Thoracic aorta (tissue), 2 donors: ENCODE data around the gene TTLL4. TPM values are rescaled to one million over a fixed set of nuclear protein-coding genes. Genes with fewer than 3 reads are reported as not detected.
"Not testable (repeated sequence)": the region's sequence is repeated elsewhere in the genome, so short reads cannot be mapped to it uniquely, and the experiment has no call there.

Experiments used
- ATAC-seq: fragments of 150-250 bp; one replicate; pipeline ENCODE4 v1.8.0; 2017; ENCODE audit warnings: low read depth; ENCODE audit not compliant: insufficient number of reproducible peaks, low FRiP score
- DNase-seq: peaks from one replicate; pipeline ENCODE4 v3.0.0-alpha.2; 2020; ENCODE audit warnings: low spot score
- H3K27ac ChIP-seq, 2 donors: fragments of 200-600 bp; sonication (generic); 1 replicate in 1 of 2; 2 replicates in 1 of 2; pipeline ENCODE4 v1.5.1; 2016; ENCODE audit warnings: mild to moderate bottlenecking in 2 of 2, moderate library complexity in 2 of 2
- H3K27me3 ChIP-seq: fragments of 200-600 bp; sonication (generic); replicated peaks from 2 replicates; pipeline ENCODE4 v1.6.0; 2016; ENCODE audit warnings: mild to moderate bottlenecking; ENCODE audit not compliant: insufficient read depth
- H3K36me3 ChIP-seq: fragments of 200-600 bp; sonication (generic); one replicate; pipeline ENCODE4 v1.5.1; 2016
- H3K4me1 ChIP-seq, 2 donors: fragments of 200-600 bp; sonication (generic); 1 replicate in 1 of 2; 2 replicates in 1 of 2; pipeline versions ENCODE4 v1.5.1 to v1.6.0; 2016; ENCODE audit warnings: low read depth in 2 of 2, mild to moderate bottlenecking in 1 of 2; ENCODE audit not compliant: control insufficient read depth in 1 of 2
- H3K4me3 ChIP-seq: fragments of 200-600 bp; sonication (generic); 2 replicates; pipeline ENCODE4 v1.5.1; 2016; ENCODE audit warnings: mild to moderate bottlenecking
- H3K9me3 ChIP-seq: fragments of 200-600 bp; sonication (generic); 2 replicates; pipeline ENCODE4 v1.5.1; 2016
- total RNA-seq, 2 donors: library from RNA; depleted of rRNA; stranded (reverse); fragments of >200 nt; gene quantifications; one replicate each; pipeline versions ENCODE4 v1.1.0 to v1.2.3, GENCODE V29; 2016
- TF ChIP-seq, protein P1 (sequence below): fragments of 200-600 bp; sonication (generic); IDR thresholded peaks from one replicate; pipeline ENCODE4 v1.5.1; 2019; ENCODE audit warnings: antibody characterized with exemption

Gene TTLL4
- total RNA-seq, 2 donors from 2014 or later, result 10.8 to 24.1 TPM

DNA sequence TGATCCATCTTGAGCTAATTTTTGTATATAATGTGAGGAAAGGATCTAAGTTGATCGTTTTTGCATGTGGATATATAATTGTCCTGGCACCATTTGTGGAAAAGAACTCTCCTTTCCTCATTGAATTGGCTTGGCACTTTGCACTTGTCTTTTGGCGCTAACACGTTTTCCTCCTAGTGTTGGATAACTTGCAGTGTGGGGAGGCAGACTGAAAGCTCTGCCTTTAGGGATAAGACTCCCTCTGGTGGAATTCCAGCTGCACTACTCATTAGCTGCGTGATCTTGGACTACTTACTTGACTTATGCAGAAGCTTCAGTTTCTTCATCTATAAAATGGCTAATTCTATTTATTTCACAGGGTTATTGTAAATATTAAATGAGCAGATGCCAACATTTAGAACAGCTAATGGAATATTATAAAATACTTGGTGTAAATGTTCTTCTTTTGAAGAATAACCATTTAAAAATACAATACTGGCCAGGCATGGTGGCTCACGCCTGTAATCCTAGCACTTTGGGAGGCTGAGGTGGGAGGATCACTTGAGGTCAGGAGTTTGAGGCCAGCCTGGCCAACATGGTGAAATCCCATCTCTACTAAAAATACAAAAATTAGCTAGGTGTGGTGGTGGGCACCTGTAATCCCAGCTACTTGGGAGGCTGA lies 23.1 kb upstream of the TTLL4 start:
- not testable (repeated sequence) for H3K27ac ChIP-seq, H3K27me3 ChIP-seq, H3K9me3 ChIP-seq, H3K4me3 ChIP-seq, ATAC-seq
- H3K36me3 ChIP-seq, result peaks cover 14% of the 10 kb centered on the region
- H3K4me1 ChIP-seq, result peaks cover 13 to 20% of the 10 kb centered on the region in 2 donors
- TF ChIP-seq, protein P1, sequence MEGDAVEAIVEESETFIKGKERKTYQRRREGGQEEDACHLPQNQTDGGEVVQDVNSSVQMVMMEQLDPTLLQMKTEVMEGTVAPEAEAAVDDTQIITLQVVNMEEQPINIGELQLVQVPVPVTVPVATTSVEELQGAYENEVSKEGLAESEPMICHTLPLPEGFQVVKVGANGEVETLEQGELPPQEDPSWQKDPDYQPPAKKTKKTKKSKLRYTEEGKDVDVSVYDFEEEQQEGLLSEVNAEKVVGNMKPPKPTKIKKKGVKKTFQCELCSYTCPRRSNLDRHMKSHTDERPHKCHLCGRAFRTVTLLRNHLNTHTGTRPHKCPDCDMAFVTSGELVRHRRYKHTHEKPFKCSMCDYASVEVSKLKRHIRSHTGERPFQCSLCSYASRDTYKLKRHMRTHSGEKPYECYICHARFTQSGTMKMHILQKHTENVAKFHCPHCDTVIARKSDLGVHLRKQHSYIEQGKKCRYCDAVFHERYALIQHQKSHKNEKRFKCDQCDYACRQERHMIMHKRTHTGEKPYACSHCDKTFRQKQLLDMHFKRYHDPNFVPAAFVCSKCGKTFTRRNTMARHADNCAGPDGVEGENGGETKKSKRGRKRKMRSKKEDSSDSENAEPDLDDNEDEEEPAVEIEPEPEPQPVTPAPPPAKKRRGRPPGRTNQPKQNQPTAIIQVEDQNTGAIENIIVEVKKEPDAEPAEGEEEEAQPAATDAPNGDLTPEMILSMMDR, result peak; percentile 79
- DNase-seq, result peak; percentile 16

DNA sequence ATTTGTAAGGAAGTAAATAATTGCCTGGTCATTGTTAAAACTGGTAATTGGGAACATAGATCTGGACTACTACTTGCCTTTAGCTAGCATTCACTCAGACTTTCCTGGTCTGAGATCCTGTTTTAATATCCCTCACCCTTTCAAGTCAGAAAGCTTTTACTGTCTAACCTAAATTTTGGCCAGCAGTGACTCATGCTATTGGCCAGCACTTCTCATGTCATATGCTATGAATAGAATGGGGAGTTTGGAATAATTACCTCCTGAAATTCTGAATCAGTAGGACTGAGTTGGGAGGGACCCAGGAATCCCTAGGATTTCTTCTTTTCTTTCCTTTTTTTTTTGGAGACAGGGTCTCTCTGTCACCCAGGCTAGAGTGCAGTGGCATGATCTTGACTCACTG lies 19.4 kb upstream of the TTLL4 start:
- H3K4me3 ChIP-seq, result no peak overlapping the region
- TF ChIP-seq, protein P1, result no peak
- H3K27ac ChIP-seq, result peak overlapping the region; percentile 33 to 79
- peak; percentile 81 for ATAC-seq
- H3K4me1 ChIP-seq, result peaks cover 13 to 20% of the 10 kb centered on the region in 2 donors
- no peaks in the 10 kb centered on the region for H3K9me3 ChIP-seq
- H3K27me3 ChIP-seq, result no peaks in the 10 kb centered on the region
- DNase-seq, result no peak
- H3K36me3 ChIP-seq, result peaks cover 37% of the 10 kb centered on the region

DNA sequence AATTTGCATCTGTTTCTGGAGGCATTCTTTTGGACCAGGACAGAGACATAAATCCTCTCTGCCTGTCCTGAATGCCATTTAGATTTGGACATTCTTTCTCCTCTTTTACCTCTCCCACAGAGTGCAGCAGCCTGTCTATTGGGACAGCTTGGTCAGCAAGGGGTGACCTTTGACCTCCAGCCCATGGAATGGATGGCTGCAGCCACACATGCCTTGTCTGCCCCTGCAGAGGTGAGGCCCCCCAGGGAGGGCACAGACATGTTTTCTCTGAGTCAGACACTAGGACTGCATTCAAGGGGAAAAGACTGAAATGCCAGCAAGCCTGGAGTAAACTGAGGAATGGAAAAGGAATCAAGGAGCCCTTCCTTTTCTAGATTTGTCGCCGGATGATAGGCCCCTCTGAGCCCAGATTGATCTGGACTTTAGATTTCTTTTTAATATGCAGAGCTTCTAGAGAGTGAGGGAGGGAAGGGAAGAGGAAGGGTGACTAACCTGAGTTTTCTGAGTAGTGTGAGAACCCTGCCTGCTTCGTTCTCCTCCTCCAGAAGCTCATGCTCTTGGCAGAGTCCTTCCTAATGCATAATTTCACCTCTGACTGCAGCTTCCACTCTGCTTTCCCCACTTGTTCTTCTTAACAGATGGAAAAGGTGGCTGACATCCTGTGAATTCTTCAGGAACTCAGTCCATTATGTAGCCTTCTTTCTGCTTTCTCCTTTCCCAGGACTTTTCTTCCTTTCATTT lies 16.1 kb upstream of the TTLL4 start:
- H3K4me1 ChIP-seq, result peaks cover 13 to 17% of the 10 kb centered on the region in 2 donors
- no peak overlapping the region for H3K4me3 ChIP-seq
- H3K27ac ChIP-seq, result no peak overlapping the region
- ATAC-seq (no peak), DNase-seq (no peak)
- no peaks in the 10 kb centered on the region for H3K9me3 ChIP-seq
- peaks cover 52% of the 10 kb centered on the region for H3K36me3 ChIP-seq
- TF ChIP-seq, protein P1, result no peak
- H3K27me3 ChIP-seq, result no peaks in the 10 kb centered on the region

DNA sequence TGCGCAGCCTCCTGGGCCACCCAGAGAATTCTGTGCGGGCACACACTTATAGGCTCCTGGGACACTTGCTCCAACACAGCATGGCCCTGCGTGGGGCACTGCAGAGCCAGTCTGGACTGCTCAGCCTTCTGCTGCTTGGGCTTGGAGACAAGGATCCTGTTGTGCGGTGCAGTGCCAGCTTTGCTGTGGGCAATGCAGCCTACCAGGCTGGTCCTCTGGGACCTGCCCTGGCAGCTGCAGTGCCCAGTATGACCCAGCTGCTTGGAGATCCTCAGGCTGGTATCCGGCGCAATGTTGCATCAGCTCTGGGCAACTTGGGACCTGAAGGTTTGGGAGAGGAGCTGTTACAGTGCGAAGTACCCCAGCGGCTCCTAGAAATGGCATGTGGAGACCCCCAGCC lies 11.8 kb upstream of the TTLL4 start:
- H3K27me3 ChIP-seq, result no peaks in the 10 kb centered on the region
- DNase-seq, result no peak
- no peak overlapping the region for H3K27ac ChIP-seq
- no peaks in the 10 kb centered on the region for H3K9me3 ChIP-seq
- TF ChIP-seq, protein P1, result no peak
- H3K4me3 ChIP-seq, result no peak overlapping the region
- ATAC-seq, result no peak
- no peaks in the 10 kb centered on the region for H3K4me1 ChIP-seq
- H3K36me3 ChIP-seq, result peaks cover 40% of the 10 kb centered on the region

DNA sequence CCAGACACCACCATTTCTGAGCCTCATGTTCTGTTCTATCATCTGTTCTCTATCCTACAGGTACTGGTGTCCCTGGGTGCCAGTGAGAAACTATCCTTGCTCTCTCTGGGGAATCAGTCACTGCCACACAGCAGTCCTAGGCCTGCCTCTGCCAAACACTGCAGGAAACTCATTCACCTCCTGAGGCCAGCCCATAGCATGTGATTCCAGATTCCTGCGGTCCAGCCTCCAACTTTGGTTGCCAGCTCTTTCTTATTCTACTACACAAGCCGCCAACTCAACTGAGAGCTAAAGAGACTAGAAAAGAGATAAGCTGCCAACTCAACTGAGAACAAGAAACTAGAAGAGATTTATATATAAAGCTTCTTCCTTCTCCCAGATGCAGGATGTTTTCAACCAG lies 8.8 kb upstream of the TTLL4 start:
- Histone ChIP-seq H3K36me3 (peaks cover 23% of the 10 kb centered on the region), H3K27me3 (no peaks in the 10 kb centered on the region), H3K4me3 (no peak overlapping the region), H3K9me3 (no peaks in the 10 kb centered on the region), H3K27ac (no peak overlapping the region), H3K4me1 (no peaks in the 10 kb centered on the region)
- DNase-seq (no peak), ATAC-seq (no peak)
- TF ChIP-seq, protein P1, result no peak
